Measurements from ENCODE around the gene SENP5.
"Not testable (repeated sequence)": the region's sequence is repeated elsewhere in the genome, so short reads cannot be mapped to it uniquely, and the experiment has no call there.

Gene SENP5, protein sequence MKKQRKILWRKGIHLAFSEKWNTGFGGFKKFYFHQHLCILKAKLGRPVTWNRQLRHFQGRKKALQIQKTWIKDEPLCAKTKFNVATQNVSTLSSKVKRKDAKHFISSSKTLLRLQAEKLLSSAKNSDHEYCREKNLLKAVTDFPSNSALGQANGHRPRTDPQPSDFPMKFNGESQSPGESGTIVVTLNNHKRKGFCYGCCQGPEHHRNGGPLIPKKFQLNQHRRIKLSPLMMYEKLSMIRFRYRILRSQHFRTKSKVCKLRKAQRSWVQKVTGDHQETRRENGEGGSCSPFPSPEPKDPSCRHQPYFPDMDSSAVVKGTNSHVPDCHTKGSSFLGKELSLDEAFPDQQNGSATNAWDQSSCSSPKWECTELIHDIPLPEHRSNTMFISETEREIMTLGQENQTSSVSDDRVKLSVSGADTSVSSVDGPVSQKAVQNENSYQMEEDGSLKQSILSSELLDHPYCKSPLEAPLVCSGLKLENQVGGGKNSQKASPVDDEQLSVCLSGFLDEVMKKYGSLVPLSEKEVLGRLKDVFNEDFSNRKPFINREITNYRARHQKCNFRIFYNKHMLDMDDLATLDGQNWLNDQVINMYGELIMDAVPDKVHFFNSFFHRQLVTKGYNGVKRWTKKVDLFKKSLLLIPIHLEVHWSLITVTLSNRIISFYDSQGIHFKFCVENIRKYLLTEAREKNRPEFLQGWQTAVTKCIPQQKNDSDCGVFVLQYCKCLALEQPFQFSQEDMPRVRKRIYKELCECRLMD

DNA sequence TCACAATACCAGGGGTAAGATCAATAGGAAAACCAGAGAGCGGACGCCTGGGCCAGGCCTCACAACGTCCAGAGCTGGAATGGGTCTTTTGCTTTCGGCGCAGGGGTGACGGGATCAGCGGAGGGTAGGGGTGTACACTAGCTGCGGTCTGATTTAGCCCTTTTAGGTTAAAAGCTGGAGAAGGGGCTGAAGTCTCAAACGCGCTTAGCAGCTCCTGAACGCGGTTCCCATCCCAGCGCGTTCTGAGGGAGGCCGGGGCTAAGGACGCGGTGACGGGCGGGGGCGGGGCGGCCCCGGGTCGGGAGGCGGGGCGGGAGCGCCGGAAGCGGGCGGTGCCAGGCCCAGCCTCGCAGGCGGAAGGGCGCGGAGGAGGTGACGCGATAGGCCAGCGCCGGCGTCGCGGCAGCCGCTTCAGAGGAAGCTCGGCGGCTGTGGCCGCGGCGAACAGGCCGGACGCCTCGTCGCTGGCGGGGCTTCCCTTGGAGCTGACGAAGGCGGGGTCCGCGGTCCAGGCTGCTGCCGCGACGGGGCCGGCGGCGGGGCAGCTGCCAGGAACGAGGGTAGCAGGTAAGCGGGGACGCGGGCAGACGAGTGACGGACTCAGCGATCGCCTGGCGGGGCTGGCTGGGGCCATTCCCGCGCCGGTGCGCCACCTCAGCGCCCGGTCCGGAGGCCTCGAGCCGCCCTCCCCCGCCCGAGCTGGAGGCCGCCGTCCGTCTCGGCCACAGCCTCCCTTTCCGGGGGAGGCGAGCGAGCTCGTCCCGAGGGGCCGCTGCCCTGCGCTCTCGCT is at the start of gene SENP5:
TSS of gene SENP5 (plus strand) at position 414 of the 790 bp plus-strand sequence. CDS start 17,262 bp downstream, outside the sequence.
- peak; percentile 71 to 75 for DNase-seq (ENCODE audit: low read depth in 2 of 2, low spot score in 1 of 2)

GRCh38 chr3:196821806-196822355 is 45.8 kb upstream of the SENP5 start:
- DNase-seq (ENCODE audit: low read depth in 2 of 2, low spot score in 1 of 2): no peak

DNA sequence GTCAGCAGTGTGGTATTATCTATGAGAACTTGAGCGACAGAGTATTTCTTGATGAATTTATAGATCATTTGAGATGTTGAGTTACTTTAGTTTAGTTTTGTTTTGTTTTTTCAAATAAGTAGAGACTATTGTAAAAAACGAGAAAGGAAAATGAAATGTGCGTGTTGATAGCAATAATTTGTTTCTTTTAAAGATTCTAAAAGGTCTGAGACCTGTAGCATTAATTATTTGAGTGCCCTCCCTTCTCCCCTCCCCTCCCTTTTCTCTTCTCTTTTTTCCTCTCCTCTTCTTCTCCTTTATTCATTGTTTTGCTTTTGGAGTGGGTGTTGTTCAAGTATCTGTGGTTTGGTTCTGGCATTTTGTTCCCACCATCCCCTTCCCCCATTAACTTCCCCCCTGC is 38.1 kb upstream of the SENP5 start:
- DNase-seq (ENCODE audit: low read depth in 2 of 2, low spot score in 1 of 2): not testable (repeated sequence)

DNA sequence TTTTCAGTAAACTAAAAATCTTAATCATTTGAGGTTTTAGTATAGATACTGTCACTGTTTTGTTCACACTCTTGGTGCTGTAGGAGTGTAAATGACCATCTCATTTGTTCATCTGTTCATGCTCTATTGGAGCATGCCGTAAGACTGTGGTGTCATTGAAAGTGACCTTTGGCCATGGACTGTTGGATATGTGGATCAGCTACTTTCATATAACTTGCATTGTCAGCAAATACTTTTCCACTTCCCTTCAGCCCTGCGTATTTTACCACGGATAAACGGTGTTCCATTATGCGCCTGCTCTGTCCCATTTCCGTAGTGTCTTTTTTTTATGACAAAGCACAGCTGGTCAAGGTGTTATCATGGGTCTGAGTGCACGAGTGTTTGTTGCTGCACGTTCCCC is 32.6 kb upstream of the SENP5 start:
- no peak for DNase-seq (ENCODE audit: low read depth in 2 of 2, low spot score in 1 of 2)

- DNase-seq (ENCODE audit: low read depth in 2 of 2, low spot score in 1 of 2): not testable (repeated sequence)
Measured at GRCh38 chr3:196836626-196837025, 31.1 kb upstream of the SENP5 start.

DNA sequence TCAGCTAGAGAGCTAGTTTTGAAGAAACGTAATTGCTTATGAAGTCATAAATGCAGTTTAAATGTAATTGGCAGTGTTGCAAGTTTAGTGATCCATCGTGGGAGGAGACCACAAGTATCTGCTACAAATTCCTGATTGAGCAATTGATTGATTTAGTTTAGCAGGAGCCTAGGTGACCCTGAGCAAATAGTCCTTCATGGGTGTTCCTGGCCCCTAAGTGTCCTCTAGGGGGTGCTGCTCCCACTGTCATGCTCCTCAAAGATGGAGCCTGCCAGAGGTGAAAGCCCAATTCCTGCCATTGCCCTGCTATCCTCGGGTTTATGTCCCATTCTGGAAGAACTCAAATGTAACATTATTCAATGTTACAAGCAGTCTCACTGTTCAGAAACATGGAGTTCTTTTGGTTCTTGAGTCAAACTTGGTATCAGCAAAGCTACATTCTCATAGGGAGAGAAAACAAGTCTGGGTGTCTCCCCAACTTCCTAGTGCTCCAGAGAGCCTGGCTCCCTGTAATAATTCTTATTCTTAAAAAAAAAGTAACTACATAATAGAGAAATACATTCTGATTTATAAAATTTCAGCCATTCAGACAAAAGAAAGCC is 29.8 kb upstream of the SENP5 start:
- peak; percentile 27 to 55 for DNase-seq (ENCODE audit: low read depth in 2 of 2, low spot score in 1 of 2)

DNA sequence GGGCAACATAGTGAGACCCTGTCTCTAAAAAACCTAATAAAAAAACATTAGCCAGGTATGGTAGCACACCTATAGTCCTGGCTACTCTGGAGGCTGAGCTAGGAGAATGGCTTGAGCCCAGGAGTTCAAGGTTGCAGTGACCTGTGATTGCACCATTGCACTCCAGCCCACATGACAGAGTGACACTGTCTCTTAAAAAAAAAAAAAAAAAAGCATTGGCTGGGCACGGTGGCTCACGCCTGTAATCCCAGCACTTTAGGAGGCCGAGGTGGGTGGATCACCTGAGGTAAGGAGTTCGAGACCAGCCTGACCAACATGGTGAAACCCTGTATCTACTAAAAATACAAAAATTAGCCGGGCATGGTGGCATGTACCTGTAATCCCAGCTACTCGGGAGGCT is 28.4 kb upstream of the SENP5 start:
- not testable (repeated sequence) for DNase-seq (ENCODE audit: low read depth in 2 of 2, low spot score in 1 of 2)

GRCh38 chr3:196842567-196843434 is 24.9 kb upstream of the SENP5 start:
- no peak for DNase-seq (ENCODE audit: low read depth in 2 of 2, low spot score in 1 of 2)

DNA sequence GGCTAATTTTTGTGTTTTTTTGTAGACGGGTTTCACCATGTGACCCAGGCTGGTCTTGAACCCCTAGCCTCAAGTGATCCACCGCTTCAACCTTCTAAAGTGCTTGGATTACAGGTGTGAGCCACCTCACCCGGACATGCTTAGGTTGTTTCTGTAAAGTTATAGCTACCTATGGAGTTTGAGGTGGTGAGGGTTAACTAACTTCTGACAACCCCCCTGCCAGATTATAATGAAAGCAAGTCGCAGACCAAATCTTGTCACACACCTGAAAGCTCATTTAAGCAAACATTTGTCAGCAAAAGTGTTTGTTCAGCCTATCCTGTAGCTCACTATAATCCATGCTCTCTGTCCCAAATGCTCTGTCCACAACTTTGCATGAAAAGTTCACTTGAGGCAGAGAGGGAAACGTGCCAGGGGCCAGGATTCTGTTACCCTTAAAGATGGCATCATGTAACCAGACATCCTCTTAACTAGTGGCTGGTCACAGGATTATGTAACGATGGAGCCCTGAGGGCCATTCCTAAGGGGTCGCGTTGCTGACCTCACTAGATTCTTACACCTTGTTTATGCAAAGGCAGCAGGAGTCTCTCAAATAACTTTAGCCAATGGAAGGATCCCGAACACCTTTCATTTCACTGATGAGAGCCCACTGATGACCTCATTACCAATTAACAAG is 24.1 kb upstream of the SENP5 start:
- DNase-seq (ENCODE audit: low read depth in 2 of 2, low spot score in 1 of 2): no peak

DNA sequence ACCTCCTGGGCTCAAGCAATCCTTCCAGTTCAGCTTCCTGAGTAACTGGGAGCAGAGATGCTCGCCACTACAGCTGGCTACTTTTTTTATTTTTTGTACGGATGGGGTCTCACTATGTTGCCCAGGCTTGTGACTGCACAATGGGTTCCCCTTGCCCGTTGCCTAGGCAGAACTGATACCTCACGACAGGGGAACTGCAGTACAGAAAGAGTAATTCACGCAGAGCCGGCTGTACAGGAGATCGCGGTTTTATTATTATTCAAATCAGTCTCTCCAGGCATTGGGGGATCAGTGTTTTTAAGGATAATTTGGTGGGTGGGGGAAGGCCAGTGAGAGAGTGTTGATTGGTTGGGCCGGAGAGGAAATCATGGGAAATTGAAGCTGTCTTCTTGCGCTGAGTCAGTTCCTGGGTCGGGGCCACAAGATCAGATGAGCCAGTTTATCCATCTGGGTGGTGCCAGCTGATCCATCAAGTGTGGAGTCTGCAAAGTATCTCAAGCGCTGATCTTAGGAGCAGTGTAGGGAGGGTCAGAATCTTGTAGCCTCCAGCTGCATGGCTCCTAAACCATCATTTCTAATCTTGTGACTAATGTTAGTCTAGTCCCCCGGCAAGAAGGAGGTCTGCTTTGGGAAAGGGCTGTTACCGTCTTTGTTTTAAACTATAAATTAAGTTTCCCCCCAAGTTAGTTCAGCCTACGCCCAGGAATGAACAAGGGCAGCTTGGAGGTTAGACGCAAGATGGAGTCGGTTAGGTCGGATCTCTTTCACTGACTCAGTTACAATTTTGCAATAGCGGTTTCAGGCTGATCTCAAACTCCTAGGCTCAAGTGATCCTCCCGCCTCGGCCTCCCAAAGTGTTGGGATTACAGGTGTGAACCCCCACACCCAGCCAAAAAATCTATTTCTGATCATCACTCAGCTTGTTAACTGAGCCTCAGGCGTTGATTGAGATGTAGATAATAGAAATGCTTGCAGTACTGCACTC is 23.2 kb upstream of the SENP5 start:
- DNase-seq (ENCODE audit: low read depth in 2 of 2, low spot score in 1 of 2): not testable (repeated sequence)

GRCh38 chr3:196848375-196848774 is 19.3 kb upstream of the SENP5 start:
- DNase-seq (ENCODE audit: low read depth in 2 of 2, low spot score in 1 of 2): not testable (repeated sequence)

DNA sequence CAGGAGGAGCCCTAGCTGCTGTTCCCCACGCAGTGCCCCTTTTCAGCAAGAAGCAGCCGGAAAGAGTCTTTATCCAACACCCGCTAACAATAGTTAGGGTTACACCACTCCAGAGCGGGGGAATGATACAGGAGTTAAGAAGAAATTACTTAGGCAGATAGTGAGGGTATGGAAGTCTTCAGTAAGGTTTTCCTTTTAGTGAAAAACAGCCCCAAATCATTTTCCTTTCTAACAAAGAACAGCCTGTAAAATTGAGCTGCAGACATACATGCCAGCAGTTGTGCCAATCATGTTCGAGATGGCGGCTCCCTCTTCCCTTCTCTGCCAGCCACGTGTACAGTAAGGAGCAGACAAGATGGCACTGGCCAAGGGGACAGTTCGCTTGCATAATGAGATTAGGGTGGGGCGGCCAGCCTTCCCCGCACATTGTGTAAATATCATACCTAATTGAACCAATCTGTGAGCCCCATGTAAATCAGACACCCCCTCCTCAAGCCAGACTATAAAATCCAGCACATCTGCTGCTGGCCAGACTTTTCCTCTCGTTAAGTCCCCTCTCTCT is 18.5 kb upstream of the SENP5 start:
- DNase-seq (ENCODE audit: low read depth in 2 of 2, low spot score in 1 of 2): no peak

DNA sequence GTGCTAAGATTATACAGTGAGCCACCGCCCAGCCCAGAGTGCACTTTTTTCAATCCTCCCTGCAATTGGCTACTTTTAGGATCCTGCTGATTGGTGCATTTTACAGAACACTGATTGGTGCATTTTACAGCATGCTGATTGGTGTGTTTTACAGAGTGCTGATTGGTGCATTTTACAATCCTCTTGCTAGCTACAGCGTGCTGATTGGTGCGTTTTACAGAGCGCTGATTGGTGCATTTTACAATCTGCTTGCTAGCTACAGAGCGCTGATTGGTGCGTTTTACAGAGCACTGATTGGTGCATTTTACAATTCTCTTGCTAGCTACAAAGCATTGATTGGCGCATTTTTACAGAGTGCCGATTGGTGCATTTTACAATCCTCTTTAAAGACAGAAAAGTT is 4.7 kb upstream of the SENP5 start:
- not testable (repeated sequence) for DNase-seq (ENCODE audit: low read depth in 2 of 2, low spot score in 1 of 2)

DNA sequence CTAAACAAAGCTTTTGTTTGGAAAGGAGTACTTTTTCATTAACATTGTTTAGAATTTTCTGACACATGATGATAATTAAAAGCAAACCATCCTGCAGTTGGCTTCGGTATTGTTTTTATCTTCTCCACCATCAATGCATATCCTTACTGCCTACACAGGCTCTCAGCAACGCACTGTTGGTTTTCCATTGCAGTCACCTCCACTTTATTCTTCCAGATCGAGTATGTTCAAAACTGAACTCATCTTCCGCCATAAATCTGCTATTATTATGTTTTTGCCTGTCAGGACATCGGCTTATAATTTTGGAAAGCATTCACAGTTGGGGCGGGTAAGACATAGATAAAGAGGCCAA is 589 bp upstream of the SENP5 start:
- DNase-seq (ENCODE audit: low read depth in 2 of 2, low spot score in 1 of 2): no peak

GRCh38 chr3:196868297-196868661 is 559 bp downstream of the SENP5 start:
- peak in 1 of 2 donors; percentile 0 for DNase-seq (ENCODE audit: low read depth in 2 of 2, low spot score in 1 of 2)

GRCh38 chr3:196872316-196872715 is 4.6 kb downstream of the SENP5 start:
- no peak for DNase-seq (ENCODE audit: low read depth in 2 of 2, low spot score in 1 of 2)

- not testable (repeated sequence) for DNase-seq (ENCODE audit: low read depth in 2 of 2, low spot score in 1 of 2)
Measured at GRCh38 chr3:196874511-196875094, 6.9 kb downstream of the SENP5 start.

DNA sequence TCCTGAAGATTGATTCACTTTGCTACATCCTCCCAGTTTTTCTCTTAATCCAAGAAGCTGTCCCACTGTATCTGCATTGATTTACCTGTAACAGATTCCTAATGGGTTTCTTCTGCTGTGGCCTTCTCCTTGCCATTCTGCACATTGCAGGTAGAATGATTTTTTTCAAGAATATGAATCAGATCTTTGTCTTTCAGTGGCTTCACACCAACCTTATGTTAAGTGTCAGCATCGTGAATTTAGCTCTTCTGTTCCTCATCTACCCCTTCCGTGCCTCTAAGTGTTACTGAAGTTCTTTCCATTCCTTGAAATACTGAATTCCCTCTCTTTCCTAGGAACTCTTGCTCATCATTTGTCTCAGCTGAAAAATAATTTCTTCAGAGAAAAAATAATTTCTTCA is 7.5 kb downstream of the SENP5 start:
- DNase-seq (ENCODE audit: low read depth in 2 of 2, low spot score in 1 of 2): no peak
